ENCODE measurements around the gene TCF19.
A peak's percentile ranks its signal among the peaks of the same experiment; 100 is the strongest.

The TCF19 gene

GRCh38 chr6:31158140-31158862, at the start of gene TCF19:
Gene TCF19, plus strand, starts transcription at chr6:31158589. Its CDS starts 881 bp downstream, at chr6:31159470.
- H3K27ac Mint-ChIP-seq: peak within 1 kb of the TSS; percentile 97
- peak; percentile 99 for DNase-seq
- H3K27me3 Mint-ChIP-seq: peaks cover 3% of the 10 kb centered on the region
- peaks cover 43% of the 10 kb centered on the region for H3K4me1 Mint-ChIP-seq
- H3K4me3 Mint-ChIP-seq: peak within 1 kb of the TSS; percentile 97
- H3K36me3 Mint-ChIP-seq (ENCODE audit: low read depth): peaks cover 48% of the 10 kb centered on the region
- ATAC-seq: peak; percentile 84
- H3K9me3 Mint-ChIP-seq: no peaks in the 10 kb centered on the region

- H3K27me3 Mint-ChIP-seq: peaks cover 1% of the 10 kb centered on the region
- no peak overlapping the region for H3K27ac Mint-ChIP-seq
- ATAC-seq (no peak), DNase-seq (no peak)
- no peaks in the 10 kb centered on the region for H3K36me3 Mint-ChIP-seq (ENCODE audit: low read depth)
- no peak overlapping the region for H3K4me3 Mint-ChIP-seq
- no peaks in the 10 kb centered on the region for H3K4me1 Mint-ChIP-seq
- H3K9me3 Mint-ChIP-seq: no peaks in the 10 kb centered on the region
Measured at GRCh38 chr6:31110825-31111582, 47.4 kb upstream of the TCF19 start.

DNA sequence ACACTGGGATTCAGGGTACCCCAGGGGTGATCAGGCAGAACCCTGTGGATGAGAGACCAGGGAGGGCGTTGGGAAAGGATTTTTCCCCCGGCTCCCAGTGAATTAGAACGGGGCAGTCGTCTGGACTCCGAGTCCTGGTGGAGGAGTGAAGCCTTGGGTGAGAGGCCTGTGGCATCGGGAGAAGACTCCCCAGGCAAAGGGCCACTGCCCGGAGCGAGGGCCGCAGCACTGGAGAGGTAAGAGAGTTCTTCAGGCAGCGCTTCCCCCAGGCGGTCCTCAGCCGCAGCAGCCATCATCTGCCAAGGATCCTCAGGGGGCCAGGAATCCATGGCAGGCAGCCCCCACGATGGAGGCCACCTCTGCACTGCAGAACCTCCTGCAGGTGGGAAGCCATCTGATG, 46.7 kb upstream of the TCF19 start:
- no peak overlapping the region for H3K4me3 Mint-ChIP-seq
- ATAC-seq (no peak), DNase-seq (no peak)
- no peaks in the 10 kb centered on the region for H3K4me1 Mint-ChIP-seq
- no peaks in the 10 kb centered on the region for H3K36me3 Mint-ChIP-seq (ENCODE audit: low read depth)
- no peak overlapping the region for H3K27ac Mint-ChIP-seq
- H3K9me3 Mint-ChIP-seq: no peaks in the 10 kb centered on the region
- peaks cover 1% of the 10 kb centered on the region for H3K27me3 Mint-ChIP-seq

DNA sequence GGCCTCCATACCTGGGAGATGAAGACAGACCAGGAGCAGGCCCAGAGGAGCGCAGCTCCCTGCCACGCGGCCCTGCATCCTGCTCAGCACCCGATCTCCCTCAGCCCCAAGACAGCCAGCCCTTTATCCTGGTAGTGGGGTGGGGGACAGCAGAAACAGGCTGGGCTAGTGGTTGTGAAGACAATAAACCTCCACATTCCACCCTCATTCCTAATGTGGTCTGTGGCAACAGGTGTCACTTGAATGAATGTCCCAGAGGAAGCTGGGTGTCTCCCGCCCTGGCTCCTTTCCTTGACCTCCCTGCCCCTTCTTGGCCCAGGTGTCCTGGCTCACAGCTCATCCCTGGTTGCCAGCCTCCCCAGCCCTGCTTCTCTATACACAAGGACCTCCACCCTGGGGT, 45.9 kb upstream of the TCF19 start, which contains the start of gene C6orf15:
Gene C6orf15 (minus strand): TSS at position 98 of the 400 bp plus-strand sequence. CDS start 20 bp downstream, at position 78.
- Mint-ChIP-seq H3K27me3 (peaks cover 1% of the 10 kb centered on the region), H3K36me3 (ENCODE audit: low read depth) (no peaks in the 10 kb centered on the region), H3K4me1 (no peaks in the 10 kb centered on the region), H3K4me3 (no peak within 1 kb of the TSS), H3K9me3 (no peaks in the 10 kb centered on the region), H3K27ac (no peak within 1 kb of the TSS)
- ATAC-seq: no peak
- DNase-seq: no peak

DNA sequence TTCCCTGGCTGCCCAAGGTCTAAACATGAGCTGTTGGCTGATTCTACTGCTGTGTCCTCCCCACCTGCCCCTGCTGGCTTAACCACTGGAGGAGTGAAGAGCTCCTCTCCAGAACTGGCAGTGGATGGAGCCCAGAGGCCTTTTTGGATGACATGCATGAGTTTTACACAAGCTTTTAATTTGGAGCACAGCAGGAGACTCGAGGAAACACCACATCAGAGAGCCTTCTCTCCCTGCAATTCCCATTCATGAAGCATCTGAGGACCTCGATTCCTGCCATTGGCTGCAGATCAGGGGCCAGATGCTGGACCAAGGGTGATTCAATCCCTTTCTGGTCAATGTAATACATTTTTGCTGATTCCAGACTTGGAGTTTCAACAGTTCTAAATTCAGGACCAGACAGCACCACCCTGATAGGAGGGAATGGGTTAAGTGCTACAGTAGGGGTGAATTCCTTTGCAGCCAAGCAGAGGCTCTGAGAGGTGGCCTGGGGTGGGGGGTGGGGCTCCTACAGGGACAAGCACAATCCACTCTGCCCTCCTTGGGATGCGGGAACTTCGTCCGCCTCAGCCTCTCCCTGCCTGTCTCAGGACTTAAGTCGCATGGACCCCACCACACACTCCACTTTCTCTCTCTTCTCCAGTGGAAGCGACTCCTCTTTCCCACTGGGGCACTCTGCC, 44.4 kb upstream of the TCF19 start:
- ATAC-seq: no peak
- H3K36me3 Mint-ChIP-seq (ENCODE audit: low read depth): no peaks in the 10 kb centered on the region
- H3K4me1 Mint-ChIP-seq: no peaks in the 10 kb centered on the region
- no peaks in the 10 kb centered on the region for H3K9me3 Mint-ChIP-seq
- no peak overlapping the region for H3K4me3 Mint-ChIP-seq
- no peak for DNase-seq
- peaks cover 5% of the 10 kb centered on the region for H3K27me3 Mint-ChIP-seq
- no peak overlapping the region for H3K27ac Mint-ChIP-seq

DNA sequence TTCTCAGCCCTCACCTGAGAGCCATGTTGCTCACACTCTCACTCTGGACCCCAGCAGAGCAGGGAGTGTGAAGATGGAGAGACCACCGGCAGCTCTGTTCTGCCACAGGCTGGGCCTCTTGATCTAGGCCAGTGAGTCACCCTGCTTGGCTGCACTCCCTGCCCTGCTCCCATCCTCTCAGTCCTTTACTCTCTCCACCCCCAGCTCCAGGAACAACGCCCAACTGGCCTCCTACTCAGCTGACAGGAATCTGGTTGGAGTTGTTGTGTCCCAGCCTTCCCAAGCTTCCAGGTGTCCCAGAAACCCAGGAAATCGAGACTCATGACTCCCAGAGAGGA, 43.9 kb upstream of the TCF19 start, which contains the start of gene PSORS1C1:
Gene PSORS1C1 (plus strand): TSS at position 260 of the 338 bp plus-strand sequence. CDS start 14,833 bp downstream, outside the sequence.
- no peak within 1 kb of the TSS for H3K27ac Mint-ChIP-seq
- DNase-seq (no peak), ATAC-seq (no peak)
- H3K9me3 Mint-ChIP-seq: no peaks in the 10 kb centered on the region
- peaks cover 3% of the 10 kb centered on the region for H3K27me3 Mint-ChIP-seq
- H3K4me3 Mint-ChIP-seq: no peak within 1 kb of the TSS
- no peaks in the 10 kb centered on the region for H3K4me1 Mint-ChIP-seq
- no peaks in the 10 kb centered on the region for H3K36me3 Mint-ChIP-seq (ENCODE audit: low read depth)

DNA sequence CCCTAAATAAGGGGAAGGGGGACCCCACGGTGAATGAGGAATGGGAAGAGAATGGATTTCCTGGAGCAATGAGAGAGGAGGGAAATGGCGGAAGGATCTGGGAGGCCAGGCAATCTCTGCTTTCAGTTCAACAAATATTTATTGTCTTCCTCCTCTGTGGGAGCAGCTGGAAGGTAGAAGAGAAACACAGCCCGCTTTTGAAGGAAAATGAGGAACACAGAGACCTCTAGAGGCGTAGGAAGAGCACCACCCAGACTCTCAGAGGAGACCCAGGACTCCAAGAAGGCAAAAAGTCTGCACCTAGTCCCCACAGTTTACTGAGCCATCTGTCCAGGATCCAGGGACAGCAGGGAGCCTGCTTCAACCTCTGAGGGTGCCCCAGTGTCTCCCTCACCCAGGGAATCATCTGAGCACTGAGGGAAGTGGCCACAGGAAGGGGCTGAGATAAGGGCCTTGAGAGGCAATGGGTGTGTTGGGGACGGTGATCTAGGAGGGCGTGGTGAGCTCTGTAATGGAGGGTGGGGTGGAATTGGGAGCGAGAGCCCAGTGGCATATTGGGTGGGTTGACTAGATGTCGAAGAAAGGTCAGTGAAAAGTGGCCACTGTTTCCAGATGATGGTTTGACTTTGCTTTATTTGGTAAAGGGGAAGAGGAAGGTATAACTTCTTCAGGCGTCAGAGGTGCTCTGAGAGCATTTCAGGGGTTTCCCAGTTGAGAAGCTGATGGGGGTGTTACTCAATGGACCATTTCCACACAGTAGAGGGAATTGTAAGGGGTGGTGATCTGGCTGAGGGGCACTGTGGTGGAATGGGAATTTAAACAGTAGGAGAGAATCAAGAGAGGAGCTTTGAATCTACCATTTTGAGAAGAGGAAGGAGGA, 43.2 kb upstream of the TCF19 start:
- H3K27me3 Mint-ChIP-seq: peaks cover 3% of the 10 kb centered on the region
- H3K4me3 Mint-ChIP-seq: no peak overlapping the region
- H3K4me1 Mint-ChIP-seq: no peaks in the 10 kb centered on the region
- no peak overlapping the region for H3K27ac Mint-ChIP-seq
- no peaks in the 10 kb centered on the region for H3K36me3 Mint-ChIP-seq (ENCODE audit: low read depth)
- DNase-seq (no peak), ATAC-seq (no peak)
- H3K9me3 Mint-ChIP-seq: no peaks in the 10 kb centered on the region

- no peak overlapping the region for H3K4me3 Mint-ChIP-seq
- no peaks in the 10 kb centered on the region for H3K36me3 Mint-ChIP-seq (ENCODE audit: low read depth)
- H3K27me3 Mint-ChIP-seq: peaks cover 3% of the 10 kb centered on the region
- no peaks in the 10 kb centered on the region for H3K4me1 Mint-ChIP-seq
- ATAC-seq: no peak
- no peaks in the 10 kb centered on the region for H3K9me3 Mint-ChIP-seq
- no peak overlapping the region for H3K27ac Mint-ChIP-seq
- DNase-seq: no peak
Measured at GRCh38 chr6:31115941-31116560, 42.3 kb upstream of the TCF19 start.

- no peak overlapping the region for H3K4me3 Mint-ChIP-seq
- DNase-seq: no peak
- H3K27ac Mint-ChIP-seq: no peak overlapping the region
- H3K36me3 Mint-ChIP-seq (ENCODE audit: low read depth): no peaks in the 10 kb centered on the region
- ATAC-seq: no peak
- H3K4me1 Mint-ChIP-seq: no peaks in the 10 kb centered on the region
- H3K27me3 Mint-ChIP-seq: peaks cover 3% of the 10 kb centered on the region
- no peaks in the 10 kb centered on the region for H3K9me3 Mint-ChIP-seq
Measured at GRCh38 chr6:31116661-31117385, 41.6 kb upstream of the TCF19 start.

DNA sequence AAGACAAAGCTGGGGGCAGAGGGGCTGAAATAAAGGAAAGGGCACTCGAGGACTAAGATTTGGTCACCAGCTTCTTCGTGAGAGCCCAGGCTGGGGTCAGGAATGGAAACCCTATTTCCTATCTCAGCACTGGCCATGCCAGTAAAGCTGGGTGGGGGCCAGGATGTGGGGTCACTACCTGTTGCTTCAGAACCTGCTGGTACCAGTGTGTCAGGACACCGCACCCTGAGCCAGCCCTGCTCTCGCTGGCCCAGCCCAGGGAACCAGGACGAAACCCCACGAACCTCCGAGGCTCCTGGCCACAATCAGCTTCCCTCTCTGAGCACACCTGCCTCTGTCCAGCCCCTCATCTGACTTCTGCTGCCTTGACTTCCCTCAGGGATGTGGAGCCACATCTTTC, 40.2 kb upstream of the TCF19 start:
- H3K36me3 Mint-ChIP-seq (ENCODE audit: low read depth): no peaks in the 10 kb centered on the region
- H3K9me3 Mint-ChIP-seq: no peaks in the 10 kb centered on the region
- no peaks in the 10 kb centered on the region for H3K4me1 Mint-ChIP-seq
- H3K4me3 Mint-ChIP-seq: no peak overlapping the region
- DNase-seq (no peak), ATAC-seq (no peak)
- peaks cover 3% of the 10 kb centered on the region for H3K27me3 Mint-ChIP-seq
- H3K27ac Mint-ChIP-seq: no peak overlapping the region

DNA sequence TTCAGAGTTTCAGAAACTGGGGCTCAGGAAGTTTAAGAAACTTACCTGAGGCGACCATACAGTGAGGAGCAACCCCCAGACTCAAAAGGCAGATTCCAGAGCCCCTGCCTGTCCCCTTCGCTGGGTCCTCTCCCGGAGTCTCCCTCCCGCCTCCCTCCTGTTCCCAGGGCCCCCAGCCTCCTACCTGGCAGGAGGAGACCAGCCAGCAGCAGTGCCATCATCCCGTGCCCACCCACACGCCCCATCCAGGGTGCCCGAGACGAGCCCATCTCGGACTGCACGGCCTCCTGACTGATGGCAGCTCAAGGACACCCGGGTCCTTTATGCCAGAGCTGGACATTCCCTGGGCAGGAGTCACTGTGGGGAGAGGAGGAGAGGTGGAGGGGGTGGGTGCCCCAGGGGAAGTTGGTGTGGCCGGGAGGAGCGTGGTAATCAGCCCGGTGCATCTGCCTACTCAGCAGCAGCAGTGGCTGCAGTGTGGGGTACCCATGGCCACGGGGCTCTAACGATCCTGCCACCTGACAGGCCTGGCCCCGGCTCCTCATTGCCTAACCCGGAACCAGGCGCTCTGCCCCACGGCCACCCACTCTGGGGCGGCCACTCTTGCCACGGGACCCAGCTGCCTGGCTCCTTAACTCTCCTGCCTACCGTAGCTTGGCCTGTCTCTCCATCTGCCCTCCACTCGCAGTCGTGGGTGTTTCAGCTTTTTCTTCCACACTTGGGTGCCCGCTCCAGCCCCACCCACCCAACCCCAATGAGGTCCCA, 38.1 kb upstream of the TCF19 start, which contains the start of gene CDSN:
Gene CDSN (minus strand): TSS at position 296 of the 765 bp plus-strand sequence. CDS start 27 bp downstream, at position 269.
- DNase-seq: no peak
- ATAC-seq: no peak
- no peak within 1 kb of the TSS for H3K27ac Mint-ChIP-seq
- peaks cover 3% of the 10 kb centered on the region for H3K27me3 Mint-ChIP-seq
- no peak within 1 kb of the TSS for H3K4me3 Mint-ChIP-seq
- no peaks in the 10 kb centered on the region for H3K9me3 Mint-ChIP-seq
- no peaks in the 10 kb centered on the region for H3K4me1 Mint-ChIP-seq
- H3K36me3 Mint-ChIP-seq (ENCODE audit: low read depth): no peaks in the 10 kb centered on the region

GRCh38 chr6:31121131-31121790, 37.1 kb upstream of the TCF19 start:
- no peaks in the 10 kb centered on the region for H3K4me1 Mint-ChIP-seq
- no peaks in the 10 kb centered on the region for H3K36me3 Mint-ChIP-seq (ENCODE audit: low read depth)
- no peaks in the 10 kb centered on the region for H3K9me3 Mint-ChIP-seq
- H3K27ac Mint-ChIP-seq: no peak overlapping the region
- DNase-seq (no peak), ATAC-seq (no peak)
- no peak overlapping the region for H3K4me3 Mint-ChIP-seq
- H3K27me3 Mint-ChIP-seq: peaks cover 3% of the 10 kb centered on the region

Data from activated naive CD8-positive, alpha-beta T cell treated with anti-CD3 and anti-CD28 coated beads, Interleukin-2, amount 50 U/mL, for 24 hours (primary cell).